H1 (cell line): ENCODE results near the gene FCN2. TPM values are rescaled to one million over a fixed set of nuclear protein-coding genes. Genes with fewer than 3 reads are reported as not detected.

Experiments used
- CTCF ChIA-PET: fragments of 300-600 bp; sonication (Branson Sonifier 250); formaldehyde crosslinking; loops from one replicate; lab custom pipeline; 2021; ENCODE audit not compliant: partially characterized antibody; lab: Charles Lee
- POLR2A ChIA-PET: fragments of 300-600 bp; sonication (Branson Sonifier 250); formaldehyde crosslinking; loops from one replicate; lab custom pipeline; 2021; ENCODE audit warnings: inconsistent platforms; ENCODE audit not compliant: partially characterized antibody; lab: Charles Lee
- DNase-seq, 2 experiments: peaks; one replicate each; pipeline versions ENCODE4 v3.0.0 to v3.0.0-alpha.2; 2010 to 2022; ENCODE audit warnings: low spot score in 2 of 2, low read depth in 1 of 2, mixed read lengths in 1 of 2
- FAIRE-seq: peaks from 2 replicates; lab custom pipeline; 2011; peaks lifted over from hg19 to GRCh38; lab: Jason Lieb, UNC
- H2AFZ ChIP-seq: 2 replicates; pipeline ENCODE4 v1.8.1; 2012; ENCODE audit warnings: low read length, inconsistent platforms
- H2AK5ac ChIP-seq: 2 replicates; pipeline ENCODE4 v1.6.1; 2013; ENCODE audit warnings: low read depth, low read length
- H2BK120ac ChIP-seq: replicated peaks from 2 replicates; pipeline ENCODE3; 2013; ENCODE audit warnings: low read depth, low read length, inconsistent platforms
- H2BK12ac ChIP-seq: 2 replicates; pipeline ENCODE4 v1.6.1; 2013; ENCODE audit warnings: low read depth, low read length
- H2BK15ac ChIP-seq: 2 replicates; pipeline ENCODE4 v1.6.1; 2013; ENCODE audit warnings: low read length
- H2BK20ac ChIP-seq: 2 replicates; pipeline ENCODE4 v1.6.1; 2013; ENCODE audit warnings: low read length
- H2BK5ac ChIP-seq: 2 replicates; pipeline ENCODE4 v1.6.1; 2013; ENCODE audit warnings: low read depth, low read length
- H3K14ac ChIP-seq: 2 replicates; pipeline ENCODE4 v1.6.1; 2013; ENCODE audit warnings: inconsistent platforms; ENCODE audit not compliant: insufficient read length
- H3K18ac ChIP-seq: 2 replicates; pipeline ENCODE4 v1.6.1; 2013; ENCODE audit warnings: low read length; ENCODE audit errors: extremely low read depth
- H3K23ac ChIP-seq: 2 replicates; pipeline ENCODE4 v1.6.1; 2013; ENCODE audit warnings: inconsistent platforms; ENCODE audit not compliant: insufficient read length
- H3K23me2 ChIP-seq: 2 replicates; pipeline ENCODE4 v1.6.1; 2013; ENCODE audit warnings: low read depth, low read length
- H3K27ac ChIP-seq: 2 replicates; pipeline ENCODE4 v1.6.1; 2011; ENCODE audit warnings: low read depth, low read length, inconsistent platforms
- H3K27me3 ChIP-seq, 4 experiments: replicated peaks in 1 of 4; 1 replicate in 1 of 4; 2 replicates in 3 of 4; pipeline versions ENCODE4 v1.6.1 to v1.8.1; 2011 to 2013; ENCODE audit warnings: low read length in 3 of 4, mild to moderate bottlenecking in 3 of 4, inconsistent platforms in 2 of 4, mixed read lengths in 2 of 4, moderate library complexity in 1 of 4; ENCODE audit not compliant: control insufficient read depth in 3 of 4, insufficient read depth in 3 of 4; ENCODE audit errors: extremely low read depth in 1 of 4
- H3K36me3 ChIP-seq, 4 experiments: 2 replicates each; pipeline versions ENCODE4 v1.6.1 to v1.8.1; 2011 to 2013; ENCODE audit warnings: mild to moderate bottlenecking in 4 of 4, low read length in 3 of 4, moderate library complexity in 2 of 4, control low read depth in 1 of 4, inconsistent platforms in 1 of 4; ENCODE audit not compliant: insufficient read depth in 4 of 4, control insufficient read depth in 2 of 4
- H3K4ac ChIP-seq: replicated peaks from 2 replicates; pipeline ENCODE3; 2013; ENCODE audit warnings: low read length, low read depth, mixed read lengths, inconsistent platforms; ENCODE audit not compliant: insufficient read length
- H3K4me1 ChIP-seq, 4 experiments: replicated peaks in 1 of 4; 1 replicate in 1 of 4; 2 replicates in 3 of 4; pipeline versions ENCODE4 v1.6.1 to v1.8.1; 2011 to 2013; ENCODE audit warnings: low read length in 3 of 4, inconsistent platforms in 2 of 4, mixed read lengths in 1 of 4; ENCODE audit not compliant: insufficient read depth in 4 of 4, control insufficient read depth in 3 of 4
- H3K4me2 ChIP-seq, 2 experiments: 2 replicates each; pipeline versions ENCODE4 v1.6.1 to v1.8.1; 2011 to 2013; ENCODE audit warnings: low read depth in 2 of 2, low read length in 2 of 2, control low read depth in 1 of 2, inconsistent platforms in 1 of 2, mild to moderate bottlenecking in 1 of 2; ENCODE audit not compliant: insufficient read depth in 1 of 2
- H3K4me3 ChIP-seq, 4 experiments: fragments of 200-600, 300-600 bp in 1 of 4; sonication (generic), shearing (Covaris generic), sonication (Bioruptor Twin) in 1 of 4; 2 replicates each; pipeline versions ENCODE4 v1.5.1 to v1.8.1; 2011 to 2016; ENCODE audit warnings: low read length in 4 of 4, low read depth in 3 of 4, control low read depth in 2 of 4, inconsistent platforms in 2 of 4, mild to moderate bottlenecking in 2 of 4, mixed read lengths in 1 of 4, moderate library complexity in 1 of 4; ENCODE audit not compliant: insufficient read depth in 2 of 4; ENCODE audit errors: extremely low read depth in 1 of 4
- H3K56ac ChIP-seq: replicated peaks from 2 replicates; pipeline ENCODE3; 2013; ENCODE audit warnings: low read depth, mild to moderate bottlenecking, mixed read lengths, low read length, inconsistent platforms; ENCODE audit not compliant: insufficient read length
- H3K79me1 ChIP-seq: 2 replicates; pipeline ENCODE4 v1.6.1; 2013; ENCODE audit warnings: low read depth, low read length, control low read depth
- H3K79me2 ChIP-seq, 2 experiments: 2 replicates each; pipeline versions ENCODE4 v1.6.1 to v1.8.1; 2012 to 2013; ENCODE audit warnings: low read length in 2 of 2, mild to moderate bottlenecking in 2 of 2, inconsistent platforms in 1 of 2; ENCODE audit not compliant: insufficient read depth in 2 of 2, control insufficient read depth in 1 of 2
- H3K9ac ChIP-seq, 4 experiments: replicated peaks in 1 of 4; 1 replicate in 1 of 4; 2 replicates in 3 of 4; pipeline versions ENCODE4 v1.6.1 to v1.8.1; 2011 to 2013; ENCODE audit warnings: low read depth in 3 of 4, low read length in 3 of 4, control low read depth in 2 of 4, mild to moderate bottlenecking in 2 of 4, moderate library complexity in 2 of 4, inconsistent platforms in 1 of 4; ENCODE audit errors: extremely low read depth in 1 of 4
- H3K9me3 ChIP-seq, 2 experiments: 2 replicates each; pipeline versions ENCODE4 v1.6.1 to v1.8.1; 2012 to 2013; ENCODE audit warnings: mild to moderate bottlenecking in 2 of 2, moderate library complexity in 2 of 2, control low read depth in 1 of 2, inconsistent platforms in 1 of 2, low read depth in 1 of 2, low read length in 1 of 2, mixed read lengths in 1 of 2; ENCODE audit not compliant: insufficient read depth in 2 of 2
- H4K20me1 ChIP-seq, 2 experiments: replicated peaks in 1 of 2; 2 replicates each; pipeline versions ENCODE3 to v1.8.1; 2011 to 2013; ENCODE audit warnings: inconsistent platforms in 2 of 2, low read length in 2 of 2, mild to moderate bottlenecking in 1 of 2; ENCODE audit not compliant: insufficient read depth in 2 of 2, control insufficient read depth in 1 of 2
- H4K5ac ChIP-seq: 2 replicates; pipeline ENCODE4 v1.6.1; 2013; ENCODE audit warnings: low read length, low read depth, mixed read lengths, inconsistent platforms; ENCODE audit not compliant: insufficient read length
- H4K8ac ChIP-seq: 2 replicates; pipeline ENCODE4 v1.8.0; 2013; ENCODE audit warnings: mild to moderate bottlenecking, moderate library complexity, low read length, inconsistent platforms; ENCODE audit not compliant: insufficient read depth; ENCODE audit errors: extremely low read depth
- H4K91ac ChIP-seq: replicated peaks from 2 replicates; pipeline ENCODE3; 2013; ENCODE audit warnings: low read length, mixed read lengths, inconsistent platforms; ENCODE audit not compliant: insufficient read length
- BCL11A ChIP-seq, 2 experiments: IDR thresholded peaks; one replicate each; pipeline ENCODE4 v1.6.1; 2011; ENCODE audit warnings: low read depth in 2 of 2, low read length in 2 of 2, mild to moderate bottlenecking in 2 of 2
- WGBS, 2 experiments: shearing (Covaris generic) in 1 of 2; methylation state at CpG; one replicate each; pipeline versions ENCODE4 v1.1.6 to v1.1.7; 2013 to 2015; ENCODE audit warnings: low lambda C conversion rate in 2 of 2, mixed read lengths in 2 of 2, inconsistent platforms in 1 of 2, low coverage in 1 of 2, missing lambda C conversion rate in 1 of 2; ENCODE audit not compliant: insufficient replicate concordance in 2 of 2, insufficient coverage in 1 of 2, insufficient read length in 1 of 2; ENCODE audit errors: extremely low coverage in 1 of 2, missing lambda C conversion rate in 1 of 2; 5-methylcytosine and 5-hydroxymethylcytosine counted together
- polyA plus RNA-seq, 7 experiments: library from polyadenylated mRNA; depleted of rRNA in 3 of 7; stranded (reverse) in 5 of 7; unstranded in 2 of 7; fragments of >200 nt in 5 of 7; fragments of 200-250 nt in 2 of 7; gene quantifications; 1 replicate in 5 of 7; 2 replicates in 1 of 7; 4 replicates in 1 of 7; pipeline versions ENCODE4 v1.2.1 to v1.2.3, GENCODE V29; 2011 to 2013; ENCODE audit warnings: missing spikeins in 2 of 7, mixed read lengths in 2 of 7
- total RNA-seq: library from RNA; stranded (reverse); fragmentation: NEBNext Ultra II Directional; extraction: Animal tissue kit (Norgen Biotek cat#: 25700); gene quantifications from 2 replicates; pipeline ENCODE4 v1.2.1, GENCODE V29; 2021
- TF ChIP-seq, protein P1 (sequence below): IDR thresholded peaks from 2 replicates; pipeline ENCODE4 v1.6.1; 2012; ENCODE audit warnings: inconsistent platforms

FCN2 gene
- total and polyA plus RNA-seq, 2 of the 8 experiments (the other 6 are each of a cell fraction or from before 2014, with no cell fraction given): not detected

- H3K4me1 ChIP-seq: no peaks in the 10 kb centered on the region
- no peak overlapping the region for H3K56ac ChIP-seq
- no peak overlapping the region for H4K91ac ChIP-seq
- no peak overlapping the region for H3K4me3 ChIP-seq
- H3K4me2 ChIP-seq: no peak overlapping the region
- H2BK15ac ChIP-seq: no peak overlapping the region
- no peak overlapping the region; the same call in 1 of the 2 replicates for H3K18ac ChIP-seq
- H4K5ac ChIP-seq: no peak overlapping the region
- no peak overlapping the region for H2BK5ac ChIP-seq
- H2BK120ac ChIP-seq: no peak overlapping the region
- no peak overlapping the region for H3K27ac ChIP-seq
- no peak overlapping the region for H2BK20ac ChIP-seq
- H3K23me2 ChIP-seq: no peaks in the 10 kb centered on the region
- POLR2A ChIA-PET: no interaction called here
- TF ChIP-seq BCL11A (IDR thresholded peaks at IDR 0.05; ENCODE audit: low read depth in 2 of 2, low read length in 2 of 2): no peak
- TF ChIP-seq, protein P1, sequence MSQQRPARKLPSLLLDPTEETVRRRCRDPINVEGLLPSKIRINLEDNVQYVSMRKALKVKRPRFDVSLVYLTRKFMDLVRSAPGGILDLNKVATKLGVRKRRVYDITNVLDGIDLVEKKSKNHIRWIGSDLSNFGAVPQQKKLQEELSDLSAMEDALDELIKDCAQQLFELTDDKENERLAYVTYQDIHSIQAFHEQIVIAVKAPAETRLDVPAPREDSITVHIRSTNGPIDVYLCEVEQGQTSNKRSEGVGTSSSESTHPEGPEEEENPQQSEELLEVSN: 0 out of 2 replicates have a peak, but pooled peaks have one; percentile 39
- H3K79me1 ChIP-seq: no peaks in the 10 kb centered on the region
- H2AFZ ChIP-seq: no peak overlapping the region
- no peak overlapping the region for H2BK12ac ChIP-seq
- CTCF ChIA-PET: interaction anchor here (0.6 to 1.0 kb wide), 2 partner anchors 24 to 376 kb away, joined by 3 to 4 read pairs; no protein-coding TSS in a partner anchor
- DNase-seq: no peak
- no peak overlapping the region for H3K4ac ChIP-seq
- H4K20me1 ChIP-seq: no peaks in the 10 kb centered on the region
- no peak overlapping the region for H3K9ac ChIP-seq
- no peaks in the 10 kb centered on the region; a peak in 1 of 8 replicates for H3K36me3 ChIP-seq
- H3K27me3 ChIP-seq: no peaks in the 10 kb centered on the region
- H3K23ac ChIP-seq: no peak overlapping the region
- H2AK5ac ChIP-seq: no peak overlapping the region
- no peak for FAIRE-seq
- H3K14ac ChIP-seq: no peak overlapping the region
- H3K79me2 ChIP-seq: no peaks in the 10 kb centered on the region
- H4K8ac ChIP-seq: peak overlapping the region; percentile 11; the same call in 1 of the 2 replicates
- H3K9me3 ChIP-seq: peaks cover 0 to 4% of the 10 kb centered on the region in 2 experiments; a peak in 2 of 4 replicates
- 90% methylated on average over 27 of the region's 28 CpGs; no CpG with 5 or more reads in 1 of the 2 experiments for WGBS, 2 experiments
Measured at GRCh38 chr9:134863941-134864820, 16.4 kb upstream of the FCN2 start.
